GDM1 (cell line): ENCODE results near the gene ZNF331.
"Not testable (repeated sequence)": the region's sequence is repeated elsewhere in the genome, so short reads cannot be mapped to it uniquely, and the experiment has no call there.

Experiments used
- DNase-seq: peaks from one replicate; lab custom pipeline; 2025; lab: John Stamatoyannopoulos, UW

ZNF331 gene

DNA sequence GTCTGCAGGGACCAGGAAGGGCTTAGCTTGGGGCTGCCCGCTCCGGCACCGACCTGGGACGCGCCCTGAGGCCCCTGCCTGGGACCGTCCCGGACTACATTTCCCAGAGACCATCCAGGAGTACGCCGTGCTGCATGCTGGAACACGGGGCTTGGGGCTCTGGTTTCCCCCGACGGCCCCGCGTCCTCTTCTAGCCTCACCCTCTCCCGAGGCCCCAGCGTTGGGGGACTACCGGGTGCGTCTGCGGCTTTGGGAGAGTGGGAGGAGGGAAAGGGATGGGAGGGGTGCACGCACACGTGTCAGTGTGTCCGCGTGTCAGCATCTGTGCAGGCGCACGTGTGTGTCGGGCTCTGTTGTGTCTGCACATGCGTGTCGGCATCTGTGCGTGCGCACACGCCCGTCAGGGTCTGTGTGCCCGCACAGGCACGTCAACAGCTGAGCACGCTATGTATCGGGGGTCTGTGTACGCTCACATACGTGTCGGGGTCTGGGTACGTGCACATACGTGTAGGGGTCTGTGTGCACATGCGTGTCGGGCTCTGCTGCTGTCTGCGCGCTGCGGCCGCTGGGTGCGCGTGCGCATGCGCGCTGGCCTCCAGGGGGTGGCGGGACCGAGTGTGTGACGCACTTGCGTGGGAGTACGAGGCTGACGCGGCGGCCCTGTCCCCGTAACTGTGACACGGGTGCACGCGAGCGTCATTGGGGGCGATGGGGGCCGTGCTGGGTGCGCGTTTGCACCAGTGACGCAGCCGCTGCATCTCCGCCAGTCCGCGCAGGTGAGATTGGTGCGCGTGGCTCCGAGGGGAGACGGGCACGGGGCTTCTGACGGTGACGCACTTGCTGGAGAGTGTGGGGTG, at the start of gene ZNF331:
ZNF331 (plus strand) TSS at position 625 of the 857 bp plus-strand sequence. CDS start 31,232 bp downstream, outside the sequence.
- peak; percentile 69 for DNase-seq

DNA sequence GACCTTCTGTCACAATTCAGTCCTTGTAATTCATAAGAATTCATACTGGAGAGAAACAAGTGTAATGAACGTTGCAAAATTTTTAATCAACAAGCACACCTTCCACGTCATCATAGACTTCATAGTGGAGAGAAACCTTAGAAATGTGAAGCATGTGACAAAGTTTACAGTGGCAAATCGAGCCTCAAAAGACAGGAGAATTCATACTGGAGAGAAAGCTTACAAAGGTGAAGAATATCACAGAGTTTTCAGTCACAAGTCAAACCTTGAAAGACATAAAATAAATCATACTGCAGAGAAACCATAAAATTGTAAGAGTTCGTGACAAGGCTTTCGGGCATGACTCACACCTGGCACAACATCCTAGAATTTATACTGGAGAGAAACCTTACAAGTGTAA, 45.8 kb upstream of the ZNF331 start:
- no peak for DNase-seq

DNA sequence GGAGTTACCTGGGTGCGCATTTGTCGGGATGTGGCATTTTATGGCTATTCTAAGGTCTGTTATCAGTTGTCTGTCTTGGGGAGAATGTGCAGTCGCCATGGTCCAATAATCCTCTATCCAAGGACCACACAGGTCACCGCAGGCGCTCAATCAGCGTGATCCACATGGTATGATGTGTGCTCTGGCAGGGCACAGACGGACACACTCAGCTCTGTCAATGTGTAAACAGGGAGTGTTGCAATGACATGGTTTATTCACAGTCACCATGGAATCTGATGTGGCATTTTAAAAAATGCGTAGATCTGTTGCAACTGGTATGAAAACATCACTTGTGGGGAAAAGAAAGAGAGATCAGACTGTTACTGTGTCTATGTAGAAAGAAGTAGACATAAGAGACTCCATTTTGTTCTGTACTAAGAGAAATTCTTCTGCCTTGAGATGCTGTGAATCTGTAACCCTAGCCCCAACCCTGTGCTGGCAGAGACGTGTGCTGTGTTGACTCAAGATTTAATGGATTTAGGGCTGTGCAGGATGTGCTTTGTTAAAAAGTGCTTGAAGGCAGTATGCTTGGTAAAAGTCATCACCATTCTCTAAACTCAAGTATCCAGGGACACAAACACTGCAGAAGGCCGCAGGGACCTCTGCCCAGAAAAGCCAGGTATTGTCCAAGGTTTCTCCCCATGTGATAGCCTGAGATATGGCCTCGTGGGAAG, 40.5 kb upstream of the ZNF331 start:
- DNase-seq = not testable (repeated sequence)

DNA sequence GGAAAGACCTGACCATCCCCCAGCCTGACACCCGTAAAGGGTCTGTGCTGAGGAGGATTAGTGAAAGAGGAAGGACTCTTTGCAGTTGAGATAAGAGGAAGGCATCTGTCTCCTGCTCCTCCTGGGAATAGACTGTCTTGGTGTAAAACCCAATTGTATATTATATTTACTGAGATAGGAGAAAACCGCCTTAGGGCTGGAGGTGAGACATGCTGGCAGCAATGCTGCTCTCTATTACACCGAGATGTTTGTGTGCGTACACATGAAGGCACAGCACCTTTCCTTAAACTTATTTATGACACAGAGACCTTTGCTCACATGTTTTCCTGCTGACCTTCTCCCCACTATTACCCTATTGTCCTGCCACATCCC, 39.9 kb upstream of the ZNF331 start:
- not testable (repeated sequence) for DNase-seq

DNA sequence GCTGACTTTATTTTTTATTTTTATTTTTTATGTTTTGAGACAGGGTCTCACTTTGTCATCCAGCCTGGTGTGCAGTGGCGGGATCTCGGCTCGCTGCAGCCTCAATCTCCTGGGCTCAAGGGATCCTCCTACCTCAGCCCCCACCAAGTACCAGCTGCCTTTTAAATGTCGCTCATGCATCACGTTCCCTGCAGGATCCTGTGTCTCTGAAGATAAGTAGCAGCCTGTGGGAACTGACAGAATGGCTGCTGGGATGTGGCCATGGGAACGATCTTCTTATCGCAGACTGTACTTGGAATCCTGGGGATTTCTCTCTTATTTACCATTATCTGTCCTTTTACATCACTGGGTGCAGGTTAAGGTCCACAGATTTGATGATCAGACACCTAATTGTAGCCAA, 34.8 kb upstream of the ZNF331 start:
- DNase-seq = not testable (repeated sequence)

DNA sequence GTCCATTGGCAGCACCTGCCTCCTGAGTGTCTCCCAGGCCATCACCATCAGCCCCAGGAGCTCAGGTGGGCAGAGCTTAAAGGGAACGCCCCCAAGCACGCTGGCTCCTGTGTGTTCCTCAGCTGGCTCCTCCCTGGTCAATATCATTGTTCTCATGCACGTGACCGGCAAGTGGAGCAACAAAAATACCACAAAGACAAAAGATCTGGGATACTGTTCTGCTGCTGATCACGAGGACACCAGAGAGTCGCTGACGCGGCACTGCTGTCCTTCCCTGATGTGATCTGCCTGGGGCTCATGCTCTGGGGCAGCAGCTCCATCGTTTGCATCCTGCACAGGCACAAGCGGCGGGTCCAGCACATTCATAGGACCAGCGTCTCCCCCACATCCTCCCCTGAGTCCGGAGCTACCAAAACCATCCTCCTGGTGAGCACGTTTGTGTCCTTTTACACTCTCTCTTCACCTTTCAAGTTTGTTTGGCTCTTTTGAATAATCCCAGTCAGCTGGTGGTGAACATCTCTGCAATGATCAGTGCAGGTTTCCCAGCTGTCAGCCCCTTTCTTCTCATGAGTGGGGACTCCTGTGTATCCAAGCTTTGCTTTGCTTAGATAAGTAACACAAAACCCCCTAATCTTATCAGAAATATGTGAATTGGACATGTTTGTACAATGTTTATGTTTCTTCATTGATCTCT, 34.1 kb upstream of the ZNF331 start:
- DNase-seq = not testable (repeated sequence)

DNA sequence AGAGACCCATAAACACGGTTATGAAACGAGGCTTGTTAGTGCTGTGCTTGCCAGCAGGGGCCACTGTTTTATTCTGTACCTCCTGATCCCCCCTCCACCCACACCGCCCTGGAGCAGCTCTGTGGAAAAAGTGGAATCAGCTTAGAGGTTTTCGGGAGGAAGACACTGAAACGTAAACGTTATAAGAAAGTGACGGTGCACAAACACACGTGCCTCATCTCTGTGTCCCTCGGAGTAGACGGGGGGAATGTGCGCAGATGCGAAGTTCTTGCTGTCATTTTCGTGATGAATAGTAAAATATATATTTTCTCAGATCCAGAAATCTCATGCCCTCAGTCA, 33.6 kb upstream of the ZNF331 start:
- DNase-seq = not testable (repeated sequence)

DNA sequence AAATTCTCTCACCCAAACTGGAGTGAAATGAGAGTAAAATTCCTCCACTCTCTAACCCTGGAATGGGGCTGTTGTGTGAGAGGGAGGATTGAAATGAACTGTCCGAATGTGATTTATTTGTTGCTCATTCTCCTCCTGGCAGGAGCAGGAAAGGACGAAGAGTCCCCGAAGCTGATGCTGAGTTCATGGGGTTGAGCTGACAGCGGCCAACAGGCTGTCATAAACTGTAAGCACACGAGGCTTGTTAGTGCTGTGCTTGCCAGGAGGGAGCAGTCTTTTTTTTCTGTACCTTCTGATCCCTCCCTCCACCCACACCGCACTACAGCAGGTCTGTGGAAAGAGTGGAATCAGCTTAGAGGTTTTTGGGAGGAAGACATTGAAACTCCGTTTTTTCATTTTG, 33.1 kb upstream of the ZNF331 start:
- DNase-seq = no peak

DNA sequence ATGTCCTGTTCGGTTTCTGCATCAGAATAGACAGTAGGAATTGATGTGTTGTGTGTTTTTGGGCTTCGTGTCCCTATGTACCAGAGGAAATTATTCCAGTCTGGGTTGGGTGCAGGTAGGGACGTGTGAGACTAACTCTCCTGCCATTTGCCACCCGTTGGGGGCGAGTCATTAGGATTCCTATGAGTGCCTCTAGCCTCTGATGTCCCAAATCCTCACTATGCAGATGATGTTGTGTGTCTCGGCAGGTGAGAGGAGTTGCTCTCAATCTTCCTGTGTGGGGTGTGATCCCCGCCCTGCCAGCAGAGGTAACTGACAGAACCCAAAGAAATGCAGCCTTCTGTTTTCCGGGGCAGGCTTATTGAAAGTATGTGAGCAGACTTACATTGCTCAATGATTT, 31.2 kb upstream of the ZNF331 start:
- no peak for DNase-seq

DNA sequence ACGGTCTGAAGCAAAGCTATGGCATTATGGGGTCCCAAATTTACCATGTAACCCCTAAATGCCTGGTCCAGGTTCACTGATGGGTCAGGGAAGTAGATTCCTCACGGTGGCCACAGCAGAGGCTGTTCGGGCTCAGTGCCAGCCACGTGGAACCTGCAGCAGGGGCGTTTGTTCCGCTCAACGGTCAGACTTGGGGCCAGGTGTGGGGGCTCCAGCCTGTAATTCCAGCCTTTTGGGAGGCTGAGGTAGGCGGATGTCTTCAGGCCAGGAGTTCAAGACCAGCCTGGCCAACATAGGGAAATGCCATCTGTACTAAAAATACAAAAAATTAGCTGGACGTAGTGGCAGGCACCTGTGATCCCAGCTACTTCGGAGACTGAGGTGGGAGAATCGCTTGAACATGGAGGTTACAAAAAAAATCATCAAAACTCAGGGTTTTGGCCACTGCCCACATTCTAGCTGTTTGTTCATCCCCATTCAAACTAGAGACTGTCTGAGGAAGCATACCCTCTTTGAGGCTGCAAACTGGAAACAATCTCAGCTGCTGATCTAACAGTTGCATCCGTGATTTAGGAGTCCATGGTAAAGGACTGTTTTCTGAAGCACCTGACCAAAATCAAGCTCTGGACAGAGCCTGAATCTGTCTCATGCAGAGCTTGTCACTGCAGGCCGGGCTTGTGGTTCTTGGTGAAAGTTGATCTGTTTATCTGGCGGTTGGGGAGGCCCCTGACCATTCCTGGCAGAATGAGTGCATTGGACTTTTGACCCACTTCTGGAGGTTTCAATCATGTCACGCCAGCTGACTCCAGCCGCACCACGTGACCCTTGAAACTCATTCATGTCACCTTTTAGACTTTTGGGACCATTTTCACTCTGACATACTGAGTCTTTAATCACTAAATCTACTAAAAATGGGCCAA, 30.2 kb upstream of the ZNF331 start:
- no peak for DNase-seq

DNA sequence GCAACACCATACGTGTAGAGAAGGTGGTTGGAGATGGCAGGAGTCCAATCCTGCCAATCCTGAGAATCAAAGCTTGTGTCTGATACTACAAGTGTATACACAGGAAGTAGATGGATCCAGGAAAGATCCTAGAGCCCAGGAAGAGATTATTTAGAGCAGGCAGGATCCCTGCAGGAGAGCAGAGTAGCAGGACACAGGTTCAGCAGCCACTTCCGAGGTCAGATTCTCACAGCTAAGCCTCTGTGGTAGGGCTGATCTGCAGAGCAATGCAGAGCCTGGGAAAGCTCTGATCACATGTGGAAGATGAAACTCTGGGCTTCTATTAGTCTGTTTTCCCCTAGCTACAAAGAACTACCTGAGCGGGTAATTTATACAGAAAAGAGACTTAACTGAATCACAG, 28.5 kb upstream of the ZNF331 start:
- no peak for DNase-seq

DNA sequence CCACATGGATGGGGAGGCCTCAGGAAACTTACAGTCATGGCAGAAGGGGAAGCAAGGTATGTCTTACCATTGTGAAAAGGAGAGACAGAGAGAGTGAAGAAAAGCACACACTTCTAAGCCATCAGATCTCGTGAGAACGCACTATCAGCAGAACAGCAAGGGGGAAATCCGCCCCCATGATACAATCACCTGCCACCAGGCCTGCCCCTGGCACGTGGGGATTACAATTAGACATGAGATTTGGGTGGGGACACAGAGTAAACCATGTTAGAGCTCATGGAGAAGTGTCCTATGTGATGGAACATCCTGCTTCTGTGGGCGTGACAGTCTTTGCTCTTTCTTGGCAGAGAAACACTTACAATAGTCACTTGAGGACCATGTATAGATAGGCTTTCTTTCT, 28.1 kb upstream of the ZNF331 start:
- DNase-seq = no peak

DNA sequence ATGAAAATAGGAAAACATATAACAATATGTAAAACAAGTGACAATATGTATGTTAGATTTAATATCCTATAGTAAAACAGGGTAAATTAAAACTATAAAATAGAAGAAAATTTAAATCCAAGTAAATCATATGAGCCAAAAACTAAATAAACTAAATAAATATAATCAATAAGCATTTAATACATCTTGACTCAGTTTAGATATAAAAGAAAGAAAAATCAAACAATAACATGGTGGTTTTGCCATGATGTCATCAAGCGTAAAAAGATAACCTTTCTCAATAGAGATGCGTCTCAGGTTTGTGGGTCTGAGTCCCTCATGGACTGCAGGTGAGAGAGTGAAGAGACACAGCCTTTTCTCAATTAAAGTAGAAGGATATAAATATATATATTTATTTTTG, 26.6 kb upstream of the ZNF331 start:
- DNase-seq = no peak

DNA sequence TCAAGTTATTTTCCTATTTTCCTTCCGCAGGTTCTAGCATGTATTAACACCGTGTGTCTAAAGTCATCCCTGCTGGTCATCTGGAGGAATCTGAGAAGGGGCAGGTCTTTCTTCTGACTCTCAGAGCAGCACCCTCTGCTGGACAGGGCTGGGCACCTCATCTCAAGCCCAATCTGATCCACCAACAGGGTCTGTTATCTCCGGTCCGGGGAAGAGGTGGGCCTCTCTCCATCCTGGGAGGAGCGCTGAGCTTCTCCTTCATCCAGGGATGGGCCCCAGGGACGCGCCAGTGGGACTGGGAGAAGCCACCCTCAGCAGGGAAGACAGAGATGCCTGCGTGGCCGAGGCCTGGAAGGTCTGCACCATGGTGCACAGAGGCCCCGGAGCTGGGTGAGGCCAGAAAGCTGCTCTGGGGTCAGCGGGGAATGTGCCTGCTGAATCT, 26.0 kb upstream of the ZNF331 start:
- peak; percentile 41 for DNase-seq

DNA sequence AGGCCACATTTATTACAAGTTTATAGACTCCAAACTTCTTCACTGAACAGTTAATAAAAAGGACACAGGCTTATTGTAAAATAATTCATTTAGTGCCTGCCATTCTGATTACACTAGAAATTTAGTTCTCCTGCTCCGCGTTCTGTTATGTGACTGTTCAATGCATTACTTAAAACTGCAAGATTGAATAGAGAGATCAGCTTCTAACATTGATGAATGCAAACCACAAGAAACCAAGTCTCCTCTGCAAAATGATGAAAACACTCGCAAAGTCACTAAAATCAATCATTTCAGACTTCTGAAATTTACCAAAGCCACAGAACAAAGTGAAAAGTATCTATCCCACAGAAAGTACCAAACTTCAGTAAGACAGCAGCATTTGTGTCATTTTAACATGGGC, 22.9 kb upstream of the ZNF331 start:
- not testable (repeated sequence) for DNase-seq

DNA sequence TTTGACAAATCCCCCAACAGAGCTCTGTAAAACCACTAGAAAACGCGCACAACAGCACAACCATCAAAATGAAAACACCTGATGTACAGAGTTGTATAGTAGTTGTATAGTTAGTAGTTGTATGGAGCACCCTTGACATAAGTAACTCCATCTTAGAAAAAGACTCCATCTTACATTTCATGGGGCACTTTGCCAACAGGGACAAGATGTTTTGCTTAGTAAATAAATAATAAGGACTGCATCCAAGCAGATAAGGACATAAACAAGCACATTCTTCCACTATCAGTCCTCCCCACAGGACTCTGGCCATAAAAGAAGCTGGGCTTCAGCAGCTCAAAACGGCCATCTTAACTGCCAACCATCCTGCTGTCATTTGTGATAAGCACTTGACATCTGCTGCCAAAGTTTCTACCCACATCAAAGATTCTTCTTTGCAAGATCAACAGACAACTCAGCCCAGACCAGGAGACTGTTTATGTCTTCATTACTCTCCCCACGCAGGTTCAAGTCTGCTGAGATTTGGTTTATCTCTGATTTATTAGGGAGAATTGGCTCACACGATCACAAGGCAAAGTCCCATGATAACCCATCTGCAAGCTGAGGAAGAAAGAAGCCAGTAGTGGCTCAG, 20.7 kb upstream of the ZNF331 start:
- DNase-seq = no peak

DNA sequence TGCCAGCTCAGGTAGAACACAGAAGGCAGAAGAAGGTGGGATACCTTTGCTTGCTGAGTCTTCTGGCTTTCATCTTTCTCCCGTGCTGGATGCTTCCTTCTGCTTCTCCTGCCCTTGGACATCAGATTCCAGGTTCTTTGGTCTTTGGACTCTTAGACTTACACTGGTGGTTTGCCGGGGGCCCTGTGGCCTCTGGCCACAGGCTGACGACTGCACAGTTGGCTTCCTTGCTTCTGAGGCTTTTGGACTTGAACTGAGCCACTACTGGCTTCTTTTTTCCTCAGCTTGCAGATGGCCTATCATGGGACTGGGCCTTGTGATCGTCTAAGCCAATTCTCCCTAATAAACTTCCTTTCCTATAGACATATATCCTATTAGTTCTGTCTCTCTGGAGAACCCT, 19.8 kb upstream of the ZNF331 start:
- no peak for DNase-seq

DNA sequence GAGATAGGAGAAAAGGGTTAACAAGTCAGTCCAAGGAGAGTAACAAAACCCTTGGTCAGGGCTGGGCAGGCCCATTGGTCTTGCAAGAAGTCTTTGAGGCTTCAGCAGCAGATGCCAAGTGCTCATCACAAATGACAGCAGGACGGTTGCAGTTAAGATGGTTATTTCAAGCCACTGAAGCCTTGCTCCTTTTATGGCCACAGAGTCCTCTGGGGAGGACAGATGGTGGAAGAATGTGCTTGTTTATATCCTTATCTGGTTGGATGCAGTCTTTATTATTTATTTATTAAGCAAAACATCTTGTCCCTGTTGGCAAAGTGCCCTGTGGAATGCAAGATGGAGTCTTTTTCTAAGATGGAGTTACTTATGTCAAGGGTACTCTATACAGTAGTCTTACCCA, 19.2 kb upstream of the ZNF331 start:
- DNase-seq = no peak

DNA sequence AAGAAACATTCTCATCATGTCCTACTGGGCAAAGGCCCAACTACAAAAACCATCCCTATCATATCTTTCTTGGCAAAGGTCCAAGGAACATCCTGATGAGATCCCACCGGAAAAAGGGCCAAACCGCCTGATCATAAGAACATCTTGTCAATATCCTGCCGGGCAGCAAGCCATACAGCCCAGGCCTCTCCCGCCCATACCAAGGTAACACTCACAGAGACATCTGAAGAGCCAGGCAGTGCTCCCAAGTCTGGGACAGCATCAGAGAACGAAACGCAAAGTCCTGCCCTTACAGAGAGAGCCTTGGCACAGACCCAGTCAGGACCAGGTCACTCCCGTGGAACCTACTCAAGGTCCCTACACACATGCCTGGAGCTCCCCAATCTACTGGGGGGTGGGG, 18.5 kb upstream of the ZNF331 start:
- no peak for DNase-seq

DNA sequence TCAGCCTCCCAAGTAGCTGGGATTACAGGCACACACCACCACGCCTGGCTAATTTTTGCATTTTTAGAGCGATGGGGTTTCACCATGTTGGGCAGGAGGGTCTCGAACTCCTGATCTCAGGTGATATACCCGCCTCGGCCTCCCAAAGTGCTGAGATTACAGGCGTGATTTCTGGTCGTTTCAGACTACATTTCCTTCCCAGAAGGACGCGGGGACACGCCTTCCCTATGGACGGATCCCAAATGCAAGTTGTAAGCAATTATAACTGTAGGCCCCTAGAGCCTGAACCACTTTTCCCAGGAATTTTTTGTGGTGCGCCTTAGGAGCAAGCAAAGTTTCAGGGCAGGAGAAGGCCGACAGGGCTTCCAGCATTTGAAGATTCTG, 17.8 kb upstream of the ZNF331 start:
- no peak for DNase-seq
